ENCODE results near the gene NCKAP5. TPM values are rescaled to one million over a fixed set of nuclear protein-coding genes. Genes with fewer than 3 reads are reported as not detected.

NCKAP5 gene
- total and polyA plus RNA-seq, 2 donors (not counting 1 experiment from before 2014, with no cell fraction given): not detected

- POLR2A ChIA-PET: no interaction called here
- no peaks in the 10 kb centered on the region for H3K4me1 Mint-ChIP-seq
- Histone ChIP-seq H3K4me1 (ENCODE audit: control insufficient read depth in 2 of 2, insufficient read depth in 2 of 2, low read length in 2 of 2) (no peaks in the 10 kb centered on the region), H3K9ac (ENCODE audit: low read length) (no peak overlapping the region), H3K27ac (ENCODE audit: low read length in 2 of 2) (no peak overlapping the region), H2AFZ (ENCODE audit: insufficient read depth, low read depth, low read length, poor library complexity, severe bottlenecking) (no peak overlapping the region), H3K9me3 (ENCODE audit: control extremely low read depth in 1 of 3, control insufficient read depth in 2 of 3, insufficient read depth in 1 of 3, low read length in 2 of 3) (no peaks in the 10 kb centered on the region), H3K36me3 (replicated peaks in 1 of 2; ENCODE audit: control extremely low read depth in 1 of 2, control insufficient read depth in 1 of 2, extremely low read depth in 1 of 2, insufficient read depth in 2 of 2, low read length in 1 of 2) (no peaks in the 10 kb centered on the region), H3K4me3 (ENCODE audit: control extremely low read depth in 1 of 5, extremely low read depth in 1 of 5, insufficient read depth in 1 of 5, low read depth in 2 of 5, low read length in 4 of 5) (no peak overlapping the region), H3K79me2 (ENCODE audit: control insufficient read depth, insufficient read depth, low read length) (no peaks in the 10 kb centered on the region), H3K27me3 (replicated peaks in 1 of 4; ENCODE audit: control extremely low read depth in 1 of 4, control insufficient read depth in 3 of 4, insufficient read depth in 4 of 4, low read length in 3 of 4) (no peaks in the 10 kb centered on the region), H3K4me2 (replicated peaks; ENCODE audit: low read depth, low read length, poor library complexity, severe bottlenecking) (no peak overlapping the region), H4K20me1 (ENCODE audit: control insufficient read depth, insufficient read depth, low read length, poor library complexity, severe bottlenecking) (no peaks in the 10 kb centered on the region)
- H3K27me3 Mint-ChIP-seq: no peaks in the 10 kb centered on the region
- no peak overlapping the region for H3K27ac Mint-ChIP-seq
- DNase-seq (no peak), ATAC-seq (ENCODE audit: low read depth) (no peak)
- WGBS (ENCODE audit: insufficient coverage): no CpG with 5 or more reads among the region's 2 CpGs
- H3K9me3 Mint-ChIP-seq (ENCODE audit: insufficient read depth): no peaks in the 10 kb centered on the region
- CTCF ChIA-PET: no interaction called here
- TF ChIP-seq CTCF (IDR thresholded peaks at IDR 0.05): no peak
- no peak for TF ChIP-seq EZH2 (IDR thresholded peaks at IDR 0.05; ENCODE audit: borderline replicate concordance, insufficient read depth, low read depth, low read length, poor library complexity, severe bottlenecking)
- H3K4me3 Mint-ChIP-seq: no peak overlapping the region
- intact Hi-C loops (cut with micrococcal nuclease): no loop called here
Measured at GRCh38 chr2:132772340-132772739, 795.9 kb downstream of the NCKAP5 start.

GRCh38 chr2:132766573-132766972 is 801.7 kb downstream of the NCKAP5 start:
- no peak overlapping the region for H2AFZ ChIP-seq (ENCODE audit: insufficient read depth, low read depth, low read length, poor library complexity, severe bottlenecking)
- H3K4me3 Mint-ChIP-seq: no peak overlapping the region
- no peaks in the 10 kb centered on the region for H3K79me2 ChIP-seq (ENCODE audit: control insufficient read depth, insufficient read depth, low read length)
- H3K4me2 ChIP-seq (replicated peaks; ENCODE audit: low read depth, low read length, poor library complexity, severe bottlenecking): no peak overlapping the region
- no peaks in the 10 kb centered on the region for H3K27me3 Mint-ChIP-seq
- no peaks in the 10 kb centered on the region for H3K4me1 ChIP-seq (ENCODE audit: control insufficient read depth in 2 of 2, insufficient read depth in 2 of 2, low read length in 2 of 2)
- H3K4me1 Mint-ChIP-seq: no peaks in the 10 kb centered on the region
- WGBS (ENCODE audit: insufficient coverage): no CpG with 5 or more reads among the region's 1 CpG
- ATAC-seq (ENCODE audit: low read depth) (no peak), DNase-seq (no peak)
- no peaks in the 10 kb centered on the region for H3K36me3 ChIP-seq (replicated peaks in 1 of 2; ENCODE audit: control extremely low read depth in 1 of 2, control insufficient read depth in 1 of 2, extremely low read depth in 1 of 2, insufficient read depth in 2 of 2, low read length in 1 of 2)
- H3K9me3 Mint-ChIP-seq (ENCODE audit: insufficient read depth): no peaks in the 10 kb centered on the region
- H4K20me1 ChIP-seq (ENCODE audit: control insufficient read depth, insufficient read depth, low read length, poor library complexity, severe bottlenecking): no peaks in the 10 kb centered on the region
- TF ChIP-seq CTCF (IDR thresholded peaks at IDR 0.05): no peak
- no peak for TF ChIP-seq EZH2 (IDR thresholded peaks at IDR 0.05; ENCODE audit: borderline replicate concordance, insufficient read depth, low read depth, low read length, poor library complexity, severe bottlenecking)
- CTCF ChIA-PET: no interaction called here
- POLR2A ChIA-PET: no interaction called here
- H3K27ac Mint-ChIP-seq: no peak overlapping the region
- no peaks in the 10 kb centered on the region for H3K9me3 ChIP-seq (ENCODE audit: control extremely low read depth in 1 of 3, control insufficient read depth in 2 of 3, insufficient read depth in 1 of 3, low read length in 2 of 3)
- H3K27me3 ChIP-seq (replicated peaks in 1 of 4; ENCODE audit: control extremely low read depth in 1 of 4, control insufficient read depth in 3 of 4, insufficient read depth in 4 of 4, low read length in 3 of 4): no peaks in the 10 kb centered on the region
- H3K27ac ChIP-seq (ENCODE audit: low read length in 2 of 2): no peak overlapping the region
- intact Hi-C loops (cut with micrococcal nuclease): no loop called here
- no peak overlapping the region for H3K9ac ChIP-seq (ENCODE audit: low read length)
- H3K4me3 ChIP-seq (ENCODE audit: control extremely low read depth in 1 of 5, extremely low read depth in 1 of 5, insufficient read depth in 1 of 5, low read depth in 2 of 5, low read length in 4 of 5): no peak overlapping the region
